NCI-H1694 treated with DMSO at 0.1 percent for 48 hours (cell line): Measurements from ENCODE around the gene ARHGAP9.
"Not testable (repeated sequence)": the region's sequence is repeated elsewhere in the genome, so short reads cannot be mapped to it uniquely, and the experiment has no call there.

Experiments used
- DNase-seq: peaks from one replicate; lab custom pipeline; 2025; lab: John Stamatoyannopoulos, UW

The ARHGAP9 gene

GRCh38 chr12:57517187-57517586 lies 37.5 kb upstream of the ARHGAP9 start:
- DNase-seq = no peak

GRCh38 chr12:57516617-57517153 lies 37.0 kb upstream of the ARHGAP9 start:
- no peak for DNase-seq

- no peak for DNase-seq
Measured at GRCh38 chr12:57515934-57516541, 36.4 kb upstream of the ARHGAP9 start.

- no peak for DNase-seq
Measured at GRCh38 chr12:57515408-57515933, 35.8 kb upstream of the ARHGAP9 start.

- DNase-seq = no peak
Measured at GRCh38 chr12:57514720-57515407, 35.2 kb upstream of the ARHGAP9 start.

- not testable (repeated sequence) for DNase-seq
Measured at GRCh38 chr12:57514246-57514645, 34.6 kb upstream of the ARHGAP9 start.

GRCh38 chr12:57513677-57514076 lies 34.0 kb upstream of the ARHGAP9 start:
- not testable (repeated sequence) for DNase-seq

- DNase-seq = no peak
Measured at GRCh38 chr12:57513266-57513665, 33.6 kb upstream of the ARHGAP9 start.

- DNase-seq = no peak
Measured at GRCh38 chr12:57512665-57513064, 33.0 kb upstream of the ARHGAP9 start.

GRCh38 chr12:57511588-57512325 lies 32.1 kb upstream of the ARHGAP9 start:
- no peak for DNase-seq

GRCh38 chr12:57511161-57511560 lies 31.5 kb upstream of the ARHGAP9 start:
- no peak for DNase-seq

- DNase-seq = not testable (repeated sequence)
Measured at GRCh38 chr12:57507796-57508195, 28.1 kb upstream of the ARHGAP9 start.

GRCh38 chr12:57506541-57506940 lies 26.9 kb upstream of the ARHGAP9 start:
- not testable (repeated sequence) for DNase-seq

GRCh38 chr12:57502311-57502969 lies 22.8 kb upstream of the ARHGAP9 start:
- DNase-seq = not testable (repeated sequence)

- no peak for DNase-seq
Measured at GRCh38 chr12:57500213-57500612, 20.5 kb upstream of the ARHGAP9 start.

- no peak for DNase-seq
Measured at GRCh38 chr12:57498571-57498970, 18.9 kb upstream of the ARHGAP9 start.

- no peak for DNase-seq
Measured at GRCh38 chr12:57498132-57498502, 18.5 kb upstream of the ARHGAP9 start.

GRCh38 chr12:57497223-57498131 lies 17.8 kb upstream of the ARHGAP9 start:
- DNase-seq = no peak

- no peak for DNase-seq
Measured at GRCh38 chr12:57496822-57497221, 17.2 kb upstream of the ARHGAP9 start.

- DNase-seq = not testable (repeated sequence)
Measured at GRCh38 chr12:57495051-57495701, 15.5 kb upstream of the ARHGAP9 start.
